Osteocyte (in vitro differentiated cells): ENCODE results near the gene WHRN. TPM values are rescaled to one million over a fixed set of nuclear protein-coding genes. Genes with fewer than 3 reads are reported as not detected.

ENCODE experiments used
- DNase-seq: peaks from one replicate; pipeline ENCODE4 v3.0.0; 2021; ENCODE audit warnings: mixed read lengths; ENCODE audit not compliant: unreplicated experiment; ENCODE audit errors: extremely low spot score
- H3K27ac Mint-ChIP-seq: one replicate; pipeline ENCODE4 v1.8.0; 2021; ENCODE audit warnings: mild to moderate bottlenecking, mixed read lengths; ENCODE audit not compliant: unreplicated experiment
- H3K27me3 Mint-ChIP-seq: one replicate; pipeline ENCODE4 v1.8.0; 2021; ENCODE audit warnings: mixed read lengths; ENCODE audit not compliant: unreplicated experiment
- H3K36me3 Mint-ChIP-seq: one replicate; pipeline ENCODE4 v1.8.0; 2021; ENCODE audit warnings: mixed read lengths; ENCODE audit not compliant: unreplicated experiment
- H3K4me1 Mint-ChIP-seq: one replicate; pipeline ENCODE4 v1.8.0; 2021; ENCODE audit warnings: mixed read lengths; ENCODE audit not compliant: unreplicated experiment
- H3K4me3 Mint-ChIP-seq: one replicate; pipeline ENCODE4 v1.8.0; 2021; ENCODE audit warnings: mild to moderate bottlenecking, moderate library complexity, mixed read lengths; ENCODE audit not compliant: unreplicated experiment
- H3K9me3 Mint-ChIP-seq: one replicate; pipeline ENCODE4 v1.8.0; 2021; ENCODE audit warnings: mixed read lengths; ENCODE audit not compliant: unreplicated experiment
- CTCF ChIP-seq: fragments of 200-600 bp; sonication (generic); IDR thresholded peaks from 2 replicates; pipeline ENCODE4 v1.5.0; 2021; ENCODE audit warnings: antibody characterized with exemption, mild to moderate bottlenecking, moderate library complexity
- long read RNA-seq: library from polyadenylated mRNA; unstranded; transcript quantifications from one replicate; pipeline ENCODE4 v2.0.0, GENCODE V29; 2021
- total RNA-seq: library from RNA; stranded (reverse); gene quantifications from 2 replicates; pipeline ENCODE4 v1.2.1, GENCODE V29; 2021

The WHRN gene
- 11.0 and 12.0 TPM in 2 replicates for total RNA-seq
- long read RNA-seq, result 0 reads

GRCh38 chr9:114505187-114506081, at the start of gene WHRN:
TSS of gene WHRN (minus strand) at chr9:114505473. CDS start at chr9:114504801, 672 bp downstream.
- H3K9me3 Mint-ChIP-seq, result no peaks in the 10 kb centered on the region
- TF ChIP-seq CTCF, result no peak
- peak within 1 kb of the TSS; percentile 93 for H3K27ac Mint-ChIP-seq
- no peaks in the 10 kb centered on the region for H3K36me3 Mint-ChIP-seq
- H3K27me3 Mint-ChIP-seq, result peaks cover 42% of the 10 kb centered on the region
- DNase-seq, result peak; percentile 98
- peak within 1 kb of the TSS; percentile 84 for H3K4me3 Mint-ChIP-seq
- H3K4me1 Mint-ChIP-seq, result peaks cover 40% of the 10 kb centered on the region

- peak overlapping the region; percentile 98 for H3K27ac Mint-ChIP-seq
- H3K27me3 Mint-ChIP-seq, result no peaks in the 10 kb centered on the region
- TF ChIP-seq CTCF, result no peak
- peaks cover 19% of the 10 kb centered on the region for H3K4me1 Mint-ChIP-seq
- no peak overlapping the region for H3K4me3 Mint-ChIP-seq
- no peak for DNase-seq
- no peaks in the 10 kb centered on the region for H3K36me3 Mint-ChIP-seq
- H3K9me3 Mint-ChIP-seq, result peaks cover 4% of the 10 kb centered on the region
Observed at GRCh38 chr9:114553202-114553601, 47.9 kb upstream of the WHRN start.

GRCh38 chr9:114552706-114553105, 47.4 kb upstream of the WHRN start:
- no peaks in the 10 kb centered on the region for H3K36me3 Mint-ChIP-seq
- H3K27ac Mint-ChIP-seq, result peak overlapping the region; percentile 98

GRCh38 chr9:114551750-114552685, 46.7 kb upstream of the WHRN start:
- no peak for TF ChIP-seq CTCF
- Mint-ChIP-seq H3K9me3 (peaks cover 4% of the 10 kb centered on the region), H3K27me3 (no peaks in the 10 kb centered on the region), H3K27ac (peak overlapping the region; percentile 98), H3K4me3 (peak overlapping the region; percentile 33), H3K36me3 (no peaks in the 10 kb centered on the region), H3K4me1 (peaks cover 19% of the 10 kb centered on the region)
- peak; percentile 92 for DNase-seq

More at GRCh38 chr9:114552706-114553105, 47.4 kb upstream of the WHRN start:
- no peak for DNase-seq
- no peak for TF ChIP-seq CTCF
- Mint-ChIP-seq H3K9me3 (peaks cover 4% of the 10 kb centered on the region), H3K4me3 (no peak overlapping the region), H3K4me1 (peaks cover 19% of the 10 kb centered on the region), H3K27me3 (no peaks in the 10 kb centered on the region)
